ENCODE measurements around the gene PHACTR3. TPM values are rescaled to one million over a fixed set of nuclear protein-coding genes. Genes with fewer than 3 reads are reported as not detected.

The PHACTR3 gene
- total RNA-seq, 1 experiment from 2014 or later = not detected

- Histone ChIP-seq H3K4me3 (replicated peaks in 1 of 2; ENCODE audit: low read depth in 1 of 2, low read length in 2 of 2) (no peak overlapping the region), H3K4me2 (ENCODE audit: low read length) (no peak overlapping the region), H3K79me2 (ENCODE audit: insufficient read depth, low read length) (no peaks in the 10 kb centered on the region), H2AFZ (ENCODE audit: low read depth, low read length, poor library complexity, severe bottlenecking) (no peak overlapping the region), H3K27ac (ENCODE audit: low read depth, low read length) (no peak overlapping the region), H3K4me1 (ENCODE audit: control insufficient read depth in 1 of 2, insufficient read depth in 2 of 2, low read length in 2 of 2) (no peaks in the 10 kb centered on the region), H3K27me3 (ENCODE audit: insufficient read depth, low read length) (no peaks in the 10 kb centered on the region), H4K20me1 (ENCODE audit: insufficient read depth) (no peaks in the 10 kb centered on the region), H3K9me2 (ENCODE audit: insufficient read depth) (no peaks in the 10 kb centered on the region), H3K9me3 (ENCODE audit: control insufficient read depth in 1 of 2, insufficient read depth in 1 of 2, low read depth in 1 of 2, low read length in 2 of 2) (peaks cover 0 to 3% of the 10 kb centered on the region in 2 experiments; a peak in 2 of 4 replicates), H3K36me3 (ENCODE audit: control insufficient read depth in 1 of 2, insufficient read depth in 2 of 2, low read length in 2 of 2) (no peaks in the 10 kb centered on the region), H3K9ac (ENCODE audit: low read length) (no peak overlapping the region)
- CTCF ChIA-PET = no interaction called here
- intact Hi-C loops (cut with micrococcal nuclease) = no loop called here
- RAD21 ChIA-PET (ENCODE audit: low non-redundant PET in 1 of 2, low total read pairs in 2 of 2, uncharacterized antibody in 2 of 2, unreplicated experiment in 2 of 2) = no interaction called here
- no peak for DNase-seq (ENCODE audit: low read depth, low spot score)
- BruUV-seq (replicated peaks) = no TSS peak
- POLR2A ChIA-PET = no interaction called here
- TF ChIP-seq FOSL1 (IDR thresholded peaks at IDR 0.05; ENCODE audit: low read depth) = no peak
- no peak for TF ChIP-seq RAD21 (IDR thresholded peaks at IDR 0.05; ENCODE audit: low read depth)
- no peak for TF ChIP-seq REST (IDR thresholded peaks at IDR 0.05; ENCODE audit: low read depth)
- no peak for TF ChIP-seq EZH2 (IDR thresholded peaks at IDR 0.05)
- TF ChIP-seq SIN3A (IDR thresholded peaks at IDR 0.05; ENCODE audit: low read depth) = no peak
- TF ChIP-seq POLR2AphosphoS5 (IDR thresholded peaks at IDR 0.05; ENCODE audit: low read depth, low read length) = no peak
- TF ChIP-seq CBX3 (IDR thresholded peaks at IDR 0.05; ENCODE audit: low read depth) = no peak
- TF ChIP-seq TCF7L2 (IDR thresholded peaks at IDR 0.05; ENCODE audit: borderline replicate concordance, extremely low read depth, insufficient read depth, insufficient read length) = no peak
- no peak for TF ChIP-seq POLR2A (IDR thresholded peaks at IDR 0.05; ENCODE audit: borderline replicate concordance, extremely low read depth, insufficient read depth, insufficient read length)
- TF ChIP-seq CTCF (IDR thresholded peaks at IDR 0.05 in 2 of 3, conservative IDR thresholded peaks at IDR 0.05 in 1 of 3; ENCODE audit: borderline replicate concordance in 1 of 3, insufficient read depth in 1 of 3, low read depth in 2 of 3, low read length in 2 of 3) = no peak
- no peak for ATAC-seq
These were observed 105.3 kb downstream of the PHACTR3 start for GRCh38 chr20:59709636-59710035.

Data from HCT116 (cell line).